Fibroblast of lung (primary cell): ENCODE measurements around the gene POLA1.

ENCODE experiments used
- EZH2 ChIP-seq: IDR thresholded peaks from 2 replicates; pipeline ENCODE4 v1.5.1; 2012; ENCODE audit warnings: low read length, control low read depth, mild to moderate bottlenecking; ENCODE audit errors: missing control alignments
- TF ChIP-seq, protein P1 (sequence below), 2 donors: IDR thresholded peaks in 1 of 2; conservative IDR thresholded peaks in 1 of 2; 1 replicate in 1 of 2; 2 replicates in 1 of 2; pipeline ENCODE4 v1.5.1; 2011 to 2012; ENCODE audit warnings: low read length in 2 of 2, control low read depth in 1 of 2, inconsistent platforms in 1 of 2, low read depth in 1 of 2, mild to moderate bottlenecking in 1 of 2

DNA sequence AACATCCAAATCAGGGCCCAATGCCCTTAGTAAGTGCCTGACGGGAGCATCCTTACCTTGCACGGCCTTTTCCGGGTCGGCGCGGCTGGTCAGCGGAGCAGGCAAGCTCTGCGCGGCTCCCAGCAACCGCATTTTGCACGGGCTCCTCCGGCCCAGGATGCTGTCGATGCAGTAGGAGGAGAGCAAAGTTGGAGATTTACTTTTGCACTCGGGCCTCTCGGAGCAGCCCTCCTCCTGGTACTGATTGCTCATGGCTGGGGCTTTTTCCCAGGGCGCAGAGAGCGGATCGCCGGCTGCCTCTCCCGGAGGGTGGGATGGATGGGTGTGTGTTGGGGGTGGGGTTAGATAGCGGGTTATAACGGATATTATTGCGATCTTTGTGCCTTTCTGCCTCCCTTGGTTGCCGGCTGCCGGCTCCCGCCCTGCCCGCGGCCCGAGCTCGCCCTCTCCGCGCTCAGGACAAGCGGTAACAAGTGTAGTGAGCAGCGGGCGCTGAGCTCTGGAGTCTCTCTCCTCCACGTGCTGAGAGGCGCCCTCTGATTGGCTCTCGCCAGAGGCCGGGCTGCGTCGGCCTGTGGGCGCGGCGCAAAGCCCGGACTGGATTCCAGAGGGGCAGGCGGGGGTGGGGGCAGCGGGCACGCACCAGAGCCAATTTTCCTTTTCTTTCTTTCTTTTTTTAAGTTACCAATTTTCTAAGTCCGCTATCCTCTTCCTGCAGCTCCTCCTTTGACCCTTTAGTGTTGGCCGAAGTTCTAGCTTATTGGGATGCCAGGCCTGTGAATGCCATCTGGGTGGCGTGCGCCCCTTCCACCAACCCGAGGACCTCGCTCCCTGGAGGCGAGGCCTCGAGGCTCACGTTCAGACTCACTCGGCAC is 322.0 kb downstream of the POLA1 start, which contains the start of gene ARX:
- TF ChIP-seq, protein P1, sequence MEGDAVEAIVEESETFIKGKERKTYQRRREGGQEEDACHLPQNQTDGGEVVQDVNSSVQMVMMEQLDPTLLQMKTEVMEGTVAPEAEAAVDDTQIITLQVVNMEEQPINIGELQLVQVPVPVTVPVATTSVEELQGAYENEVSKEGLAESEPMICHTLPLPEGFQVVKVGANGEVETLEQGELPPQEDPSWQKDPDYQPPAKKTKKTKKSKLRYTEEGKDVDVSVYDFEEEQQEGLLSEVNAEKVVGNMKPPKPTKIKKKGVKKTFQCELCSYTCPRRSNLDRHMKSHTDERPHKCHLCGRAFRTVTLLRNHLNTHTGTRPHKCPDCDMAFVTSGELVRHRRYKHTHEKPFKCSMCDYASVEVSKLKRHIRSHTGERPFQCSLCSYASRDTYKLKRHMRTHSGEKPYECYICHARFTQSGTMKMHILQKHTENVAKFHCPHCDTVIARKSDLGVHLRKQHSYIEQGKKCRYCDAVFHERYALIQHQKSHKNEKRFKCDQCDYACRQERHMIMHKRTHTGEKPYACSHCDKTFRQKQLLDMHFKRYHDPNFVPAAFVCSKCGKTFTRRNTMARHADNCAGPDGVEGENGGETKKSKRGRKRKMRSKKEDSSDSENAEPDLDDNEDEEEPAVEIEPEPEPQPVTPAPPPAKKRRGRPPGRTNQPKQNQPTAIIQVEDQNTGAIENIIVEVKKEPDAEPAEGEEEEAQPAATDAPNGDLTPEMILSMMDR (conservative IDR thresholded peaks at IDR 0.05 in 1 of 2, IDR thresholded peaks at IDR 0.05 in 1 of 2; ENCODE audit: low read depth in 1 of 2, low read length in 2 of 2), result no peak
- TF ChIP-seq EZH2, result peak; percentile 70
